Epithelial cell of proximal tubule (primary cell): ENCODE data around the gene RND1. TPM values are rescaled to one million over a fixed set of nuclear protein-coding genes. Genes with fewer than 3 reads are reported as not detected.

ENCODE experiments used
- DNase-seq: peaks from one replicate; pipeline ENCODE4 v3.0.0-alpha.2; 2011; ENCODE audit warnings: low read depth
- H3K4me3 ChIP-seq: 2 replicates; pipeline ENCODE4 v1.5.1; 2011; ENCODE audit warnings: low read depth, mild to moderate bottlenecking, low read length
- total RNA-seq: library from RNA; depleted of rRNA; stranded (reverse); fragments of >200 nt; gene quantifications from 2 replicates; pipeline ENCODE4 v1.2.3, GENCODE V29; 2015
- TF ChIP-seq, protein P1 (sequence below): conservative IDR thresholded peaks from 2 replicates; pipeline ENCODE4 v1.5.1; 2012; ENCODE audit warnings: low read depth, mild to moderate bottlenecking, low read length

Gene RND1
- total RNA-seq, 1 donor from 2014 or later, result 8.9 TPM

DNA sequence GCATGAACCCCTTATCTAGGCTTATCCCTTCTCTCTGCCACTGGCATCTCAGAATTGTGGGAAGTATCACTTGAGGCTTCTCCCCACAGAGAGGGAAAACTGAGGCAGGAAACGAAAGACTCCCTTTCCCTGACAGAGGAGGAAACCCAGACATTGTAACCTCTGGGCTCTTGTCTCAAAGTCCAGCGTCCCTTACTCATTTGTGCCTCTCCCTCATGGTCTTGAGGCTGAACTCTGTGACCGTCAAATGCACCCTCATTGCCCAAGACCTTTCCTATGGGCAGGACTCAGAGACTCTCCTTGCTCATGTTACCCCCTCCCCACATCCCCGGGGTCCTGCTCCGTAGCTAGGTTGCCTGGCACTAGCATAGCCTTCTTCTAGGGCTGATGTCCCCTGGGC is 43.5 kb downstream of the RND1 start:
- DNase-seq, result no peak
- TF ChIP-seq, protein P1, sequence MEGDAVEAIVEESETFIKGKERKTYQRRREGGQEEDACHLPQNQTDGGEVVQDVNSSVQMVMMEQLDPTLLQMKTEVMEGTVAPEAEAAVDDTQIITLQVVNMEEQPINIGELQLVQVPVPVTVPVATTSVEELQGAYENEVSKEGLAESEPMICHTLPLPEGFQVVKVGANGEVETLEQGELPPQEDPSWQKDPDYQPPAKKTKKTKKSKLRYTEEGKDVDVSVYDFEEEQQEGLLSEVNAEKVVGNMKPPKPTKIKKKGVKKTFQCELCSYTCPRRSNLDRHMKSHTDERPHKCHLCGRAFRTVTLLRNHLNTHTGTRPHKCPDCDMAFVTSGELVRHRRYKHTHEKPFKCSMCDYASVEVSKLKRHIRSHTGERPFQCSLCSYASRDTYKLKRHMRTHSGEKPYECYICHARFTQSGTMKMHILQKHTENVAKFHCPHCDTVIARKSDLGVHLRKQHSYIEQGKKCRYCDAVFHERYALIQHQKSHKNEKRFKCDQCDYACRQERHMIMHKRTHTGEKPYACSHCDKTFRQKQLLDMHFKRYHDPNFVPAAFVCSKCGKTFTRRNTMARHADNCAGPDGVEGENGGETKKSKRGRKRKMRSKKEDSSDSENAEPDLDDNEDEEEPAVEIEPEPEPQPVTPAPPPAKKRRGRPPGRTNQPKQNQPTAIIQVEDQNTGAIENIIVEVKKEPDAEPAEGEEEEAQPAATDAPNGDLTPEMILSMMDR, result no peak
- no peak overlapping the region for H3K4me3 ChIP-seq

DNA sequence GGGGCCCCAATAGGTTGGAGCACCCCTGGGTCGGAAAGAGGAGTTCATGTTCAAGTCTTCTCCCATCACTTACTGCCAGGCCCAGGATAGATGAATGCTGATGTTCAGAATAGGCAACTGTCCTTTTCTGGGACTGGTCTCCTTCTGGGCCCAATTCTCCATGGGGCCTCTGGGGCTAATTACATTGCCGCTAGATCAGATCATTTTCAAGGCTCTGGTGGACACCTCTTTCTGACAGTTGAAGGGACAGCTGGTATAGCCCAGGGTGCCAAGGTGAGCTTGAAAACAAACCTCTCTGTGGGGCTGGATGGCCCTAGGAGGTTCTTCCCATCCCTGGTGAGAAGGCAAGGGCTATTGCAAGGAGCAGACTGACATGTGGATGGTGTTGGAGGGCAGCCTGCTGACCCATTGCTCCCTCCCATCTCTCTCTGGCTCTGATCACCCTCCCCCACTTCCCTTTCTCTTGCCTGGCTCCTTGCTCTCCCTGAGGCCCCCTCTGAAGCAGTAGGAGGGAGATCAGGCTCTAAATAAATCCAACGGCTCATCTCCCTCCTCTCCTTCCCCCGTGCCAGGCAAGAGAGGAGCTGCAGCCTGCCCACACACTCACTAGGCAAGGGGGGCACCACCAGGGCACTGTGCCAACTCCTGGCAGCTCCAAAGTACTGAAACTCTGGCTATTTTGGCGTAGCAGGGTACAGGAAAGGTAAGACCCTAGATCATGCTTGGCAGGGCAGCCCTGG is 45.5 kb downstream of the RND1 start:
- H3K4me3 ChIP-seq, result no peak overlapping the region
- TF ChIP-seq, protein P1, result no peak
- no peak for DNase-seq

DNA sequence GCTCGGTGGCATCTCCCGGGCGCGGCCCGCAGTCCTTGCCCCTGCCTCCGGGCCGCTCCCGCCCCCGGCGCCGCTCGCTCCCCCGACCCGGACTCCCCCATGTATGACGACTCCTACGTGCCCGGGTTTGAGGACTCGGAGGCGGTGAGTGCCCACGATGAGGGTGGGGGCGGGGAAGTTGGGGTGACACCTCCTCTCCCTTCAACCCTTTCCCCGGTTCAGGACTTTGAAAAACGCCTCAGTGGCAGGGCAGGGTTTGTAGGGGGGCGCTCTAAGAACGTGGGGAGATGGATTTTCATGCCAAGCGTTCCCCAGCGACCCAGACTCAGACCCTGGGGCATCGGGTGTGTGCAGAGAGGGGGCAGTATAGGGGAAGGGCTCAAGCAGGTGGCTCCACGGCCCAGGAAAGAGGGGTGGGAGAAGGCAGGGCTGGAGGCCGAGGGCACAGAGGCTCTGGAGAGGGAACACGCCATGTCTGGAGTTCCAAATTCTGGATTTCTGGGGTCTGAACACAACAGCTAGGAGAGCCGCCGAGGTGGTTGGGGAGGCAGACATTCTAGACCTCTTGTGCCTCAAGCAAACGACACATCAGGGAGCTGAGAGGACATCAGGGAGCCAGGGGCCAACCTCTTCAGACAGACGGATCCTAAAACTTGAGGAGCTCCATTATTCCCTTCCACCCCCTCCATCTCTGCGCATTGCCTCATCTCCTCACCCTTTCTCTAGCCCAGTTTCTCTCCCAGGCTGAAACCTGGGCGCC is 46.7 kb downstream of the RND1 start:
- TF ChIP-seq, protein P1, result peak; percentile 26
- no peak for DNase-seq
- H3K4me3 ChIP-seq, result peak overlapping the region; percentile 59

DNA sequence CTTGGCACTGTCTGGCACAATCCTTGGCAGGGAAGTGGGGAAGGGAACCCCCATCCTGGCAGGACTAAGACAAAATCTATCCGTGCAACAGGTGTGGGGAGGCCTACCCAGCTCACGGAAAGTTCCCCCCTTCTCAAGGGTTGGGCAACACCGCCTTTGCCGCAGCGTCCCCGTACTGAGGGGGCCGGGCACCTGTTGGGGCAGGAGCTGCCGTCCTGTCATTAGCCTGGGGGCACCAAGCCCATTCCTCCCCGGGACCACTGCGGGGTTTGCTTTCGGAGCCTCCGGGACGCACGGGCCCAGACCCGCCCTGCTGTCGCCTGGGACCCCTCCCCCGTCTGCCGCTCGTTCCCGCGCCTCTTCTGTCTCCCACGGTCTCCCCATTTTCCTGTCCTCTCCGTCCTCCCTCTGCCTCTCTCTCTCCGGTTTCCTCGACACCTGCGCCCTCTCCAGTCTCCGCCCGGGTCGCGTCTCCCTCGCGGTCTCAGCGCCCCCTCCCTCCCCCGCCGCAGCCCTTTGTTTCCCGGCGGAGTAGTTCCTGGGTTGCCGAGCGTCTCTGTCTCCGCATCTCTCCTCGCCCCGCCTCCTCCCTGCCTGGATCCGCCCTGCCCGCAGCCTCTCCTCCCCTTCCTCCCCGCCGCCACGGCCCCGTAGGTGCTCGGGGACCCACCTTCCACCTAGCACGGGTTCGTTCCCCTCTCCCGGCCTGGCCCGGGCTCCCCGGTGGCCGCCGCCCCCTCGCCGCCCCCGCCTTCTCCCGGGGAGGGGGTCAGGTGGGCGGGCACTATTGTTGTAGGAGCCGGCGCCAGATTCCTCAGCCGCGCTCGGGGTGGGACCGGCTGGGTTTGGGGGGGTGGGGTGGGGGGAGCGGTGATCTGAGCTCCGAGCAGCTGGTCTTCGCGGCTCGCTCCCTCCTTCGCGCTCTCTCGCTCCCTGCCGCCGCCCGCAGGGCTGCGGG is 47.5 kb downstream of the RND1 start, which contains the start of gene CACNB3:
CACNB3 (plus strand) TSS at position 624 of the 958 bp plus-strand sequence. CDS start 434 bp downstream, outside the sequence.
- TF ChIP-seq, protein P1, result no peak
- peak within 1 kb of the TSS; percentile 59 for H3K4me3 ChIP-seq
- DNase-seq, result no peak

DNA sequence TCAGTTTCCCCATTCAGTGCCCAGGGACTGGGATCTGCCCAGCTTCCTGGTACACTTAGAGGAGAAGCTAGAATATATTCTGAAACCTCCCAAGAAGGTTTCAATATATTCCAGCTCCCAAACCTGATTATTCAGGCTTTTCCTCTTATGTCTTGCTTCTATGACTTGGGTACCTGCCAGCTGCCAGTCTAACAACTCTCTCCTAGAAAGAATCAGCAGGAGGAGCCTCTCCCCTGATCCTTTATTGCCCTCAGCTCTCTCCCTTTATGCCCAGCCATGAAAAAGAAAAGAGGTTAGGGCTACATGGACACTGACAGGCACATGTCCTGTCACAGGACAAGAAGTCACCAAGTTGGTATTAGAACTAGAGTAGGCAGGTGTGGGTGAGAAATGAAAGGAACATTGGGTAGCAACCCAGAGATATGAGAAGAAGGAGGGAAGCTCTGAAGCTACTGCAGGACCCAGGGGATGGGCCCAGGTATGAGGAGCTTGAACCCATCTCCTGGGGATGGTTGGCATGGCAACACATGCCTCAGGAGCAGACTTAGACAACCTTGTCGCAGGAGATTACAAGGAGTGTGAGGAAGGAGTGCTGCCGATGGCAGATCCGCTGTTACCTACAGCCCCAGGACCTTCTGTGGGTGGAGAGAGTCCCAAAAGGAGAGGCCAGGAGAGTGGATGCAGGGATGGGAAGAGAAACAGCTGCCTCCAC is 49.4 kb downstream of the RND1 start:
- TF ChIP-seq, protein P1, result no peak
- no peak for DNase-seq
- peak overlapping the region; percentile 86 for H3K4me3 ChIP-seq
